ENCODE results near the gene EHF.

EHF gene

GRCh38 chr11:34620820-34621792 lies at the start of gene EHF:
EHF (plus strand) TSS chr11:34621093; CDS start chr11:34642631, 21,538 bp downstream.
- peaks cover 23 to 35% of the 10 kb centered on the region in 2 donors for H3K4me1 ChIP-seq (ENCODE audit: control insufficient read depth in 1 of 2, insufficient read depth in 2 of 2, low read length in 2 of 2)
- peak within 1 kb of the TSS; percentile 56 for H3K27ac ChIP-seq (ENCODE audit: low read depth, low read length)
- H3K9ac ChIP-seq (ENCODE audit: low read depth in 1 of 2, low read length in 2 of 2), result peak within 1 kb of the TSS; percentile 66 to 69
- H3K27me3 ChIP-seq (ENCODE audit: control insufficient read depth in 1 of 2, insufficient read depth in 2 of 2, low read length in 2 of 2), result no peaks in the 10 kb centered on the region
- no peaks in the 10 kb centered on the region for H3K9me3 ChIP-seq (ENCODE audit: control insufficient read depth in 1 of 2, low read length in 2 of 2)
- H3K36me3 ChIP-seq (ENCODE audit: control insufficient read depth in 1 of 2, insufficient read depth in 2 of 2, low read length in 2 of 2), result no peaks in the 10 kb centered on the region
- peak within 1 kb of the TSS; percentile 56 to 66 for H3K4me3 ChIP-seq (ENCODE audit: low read depth in 1 of 2, low read length in 2 of 2)

- Histone ChIP-seq H3K9me3 (ENCODE audit: control insufficient read depth in 1 of 2, low read length in 2 of 2) (no peaks in the 10 kb centered on the region), H3K36me3 (ENCODE audit: control insufficient read depth in 1 of 2, insufficient read depth in 2 of 2, low read length in 2 of 2) (no peaks in the 10 kb centered on the region), H3K27ac (ENCODE audit: low read depth, low read length) (no peak overlapping the region), H3K4me1 (ENCODE audit: control insufficient read depth in 1 of 2, insufficient read depth in 2 of 2, low read length in 2 of 2) (no peaks in the 10 kb centered on the region), H3K27me3 (ENCODE audit: control insufficient read depth in 1 of 2, insufficient read depth in 2 of 2, low read length in 2 of 2) (no peaks in the 10 kb centered on the region), H3K9ac (ENCODE audit: low read depth in 1 of 2, low read length in 2 of 2) (no peak overlapping the region), H3K4me3 (ENCODE audit: low read depth in 1 of 2, low read length in 2 of 2) (no peak overlapping the region)
Observed at GRCh38 chr11:34573537-34573936, 47.4 kb upstream of the EHF start.

- Histone ChIP-seq H3K27me3 (ENCODE audit: control insufficient read depth in 1 of 2, insufficient read depth in 2 of 2, low read length in 2 of 2) (no peaks in the 10 kb centered on the region), H3K4me1 (ENCODE audit: control insufficient read depth in 1 of 2, insufficient read depth in 2 of 2, low read length in 2 of 2) (no peaks in the 10 kb centered on the region), H3K4me3 (ENCODE audit: low read depth in 1 of 2, low read length in 2 of 2) (no peak overlapping the region), H3K36me3 (ENCODE audit: control insufficient read depth in 1 of 2, insufficient read depth in 2 of 2, low read length in 2 of 2) (no peaks in the 10 kb centered on the region), H3K9ac (ENCODE audit: low read depth in 1 of 2, low read length in 2 of 2) (no peak overlapping the region), H3K27ac (ENCODE audit: low read depth, low read length) (no peak overlapping the region), H3K9me3 (ENCODE audit: control insufficient read depth in 1 of 2, low read length in 2 of 2) (no peaks in the 10 kb centered on the region)
Observed at GRCh38 chr11:34575261-34575660, 45.6 kb upstream of the EHF start.

- H3K4me1 ChIP-seq (ENCODE audit: control insufficient read depth in 1 of 2, insufficient read depth in 2 of 2, low read length in 2 of 2), result no peaks in the 10 kb centered on the region
- no peaks in the 10 kb centered on the region for H3K36me3 ChIP-seq (ENCODE audit: control insufficient read depth in 1 of 2, insufficient read depth in 2 of 2, low read length in 2 of 2)
- no peaks in the 10 kb centered on the region for H3K27me3 ChIP-seq (ENCODE audit: control insufficient read depth in 1 of 2, insufficient read depth in 2 of 2, low read length in 2 of 2)
- H3K9me3 ChIP-seq (ENCODE audit: control insufficient read depth in 1 of 2, low read length in 2 of 2), result no peaks in the 10 kb centered on the region
- no peak overlapping the region for H3K4me3 ChIP-seq (ENCODE audit: low read depth in 1 of 2, low read length in 2 of 2)
- no peak overlapping the region for H3K9ac ChIP-seq (ENCODE audit: low read depth in 1 of 2, low read length in 2 of 2)
- H3K27ac ChIP-seq (ENCODE audit: low read depth, low read length), result no peak overlapping the region
Observed at GRCh38 chr11:34575671-34576070, 45.2 kb upstream of the EHF start.

GRCh38 chr11:34576331-34576730 lies 44.6 kb upstream of the EHF start:
- Histone ChIP-seq H3K27ac (ENCODE audit: low read depth, low read length) (no peak overlapping the region), H3K9me3 (ENCODE audit: control insufficient read depth in 1 of 2, low read length in 2 of 2) (no peaks in the 10 kb centered on the region), H3K4me1 (ENCODE audit: control insufficient read depth in 1 of 2, insufficient read depth in 2 of 2, low read length in 2 of 2) (no peaks in the 10 kb centered on the region), H3K4me3 (ENCODE audit: low read depth in 1 of 2, low read length in 2 of 2) (no peak overlapping the region), H3K9ac (ENCODE audit: low read depth in 1 of 2, low read length in 2 of 2) (no peak overlapping the region), H3K27me3 (ENCODE audit: control insufficient read depth in 1 of 2, insufficient read depth in 2 of 2, low read length in 2 of 2) (no peaks in the 10 kb centered on the region), H3K36me3 (ENCODE audit: control insufficient read depth in 1 of 2, insufficient read depth in 2 of 2, low read length in 2 of 2) (no peaks in the 10 kb centered on the region)

GRCh38 chr11:34583818-34584217 lies 37.1 kb upstream of the EHF start:
- Histone ChIP-seq H3K27me3 (ENCODE audit: control insufficient read depth in 1 of 2, insufficient read depth in 2 of 2, low read length in 2 of 2) (no peaks in the 10 kb centered on the region), H3K4me1 (ENCODE audit: control insufficient read depth in 1 of 2, insufficient read depth in 2 of 2, low read length in 2 of 2) (peaks cover 28 to 40% of the 10 kb centered on the region in 2 donors), H3K9ac (ENCODE audit: low read depth in 1 of 2, low read length in 2 of 2) (no peak overlapping the region), H3K27ac (ENCODE audit: low read depth, low read length) (no peak overlapping the region), H3K36me3 (ENCODE audit: control insufficient read depth in 1 of 2, insufficient read depth in 2 of 2, low read length in 2 of 2) (no peaks in the 10 kb centered on the region), H3K4me3 (ENCODE audit: low read depth in 1 of 2, low read length in 2 of 2) (no peak overlapping the region), H3K9me3 (ENCODE audit: control insufficient read depth in 1 of 2, low read length in 2 of 2) (no peaks in the 10 kb centered on the region)

- H3K36me3 ChIP-seq (ENCODE audit: control insufficient read depth in 1 of 2, insufficient read depth in 2 of 2, low read length in 2 of 2), result no peaks in the 10 kb centered on the region
- H3K4me3 ChIP-seq (ENCODE audit: low read depth in 1 of 2, low read length in 2 of 2), result no peak overlapping the region
- no peak overlapping the region for H3K27ac ChIP-seq (ENCODE audit: low read depth, low read length)
- peaks cover 28 to 40% of the 10 kb centered on the region in 2 donors for H3K4me1 ChIP-seq (ENCODE audit: control insufficient read depth in 1 of 2, insufficient read depth in 2 of 2, low read length in 2 of 2)
- H3K9ac ChIP-seq (ENCODE audit: low read depth in 1 of 2, low read length in 2 of 2), result peak overlapping the region in 1 of 2 donors; percentile 34
- H3K27me3 ChIP-seq (ENCODE audit: control insufficient read depth in 1 of 2, insufficient read depth in 2 of 2, low read length in 2 of 2), result no peaks in the 10 kb centered on the region
- no peaks in the 10 kb centered on the region for H3K9me3 ChIP-seq (ENCODE audit: control insufficient read depth in 1 of 2, low read length in 2 of 2)
Observed at GRCh38 chr11:34585304-34585734, 35.6 kb upstream of the EHF start.

- H3K27me3 ChIP-seq (ENCODE audit: control insufficient read depth in 1 of 2, insufficient read depth in 2 of 2, low read length in 2 of 2), result no peaks in the 10 kb centered on the region
- H3K4me1 ChIP-seq (ENCODE audit: control insufficient read depth in 1 of 2, insufficient read depth in 2 of 2, low read length in 2 of 2), result peaks cover 28 to 40% of the 10 kb centered on the region in 2 donors
- peak overlapping the region in 1 of 2 donors; percentile 34 for H3K9ac ChIP-seq (ENCODE audit: low read depth in 1 of 2, low read length in 2 of 2)
- H3K36me3 ChIP-seq (ENCODE audit: control insufficient read depth in 1 of 2, insufficient read depth in 2 of 2, low read length in 2 of 2), result no peaks in the 10 kb centered on the region
- no peaks in the 10 kb centered on the region for H3K9me3 ChIP-seq (ENCODE audit: control insufficient read depth in 1 of 2, low read length in 2 of 2)
- H3K4me3 ChIP-seq (ENCODE audit: low read depth in 1 of 2, low read length in 2 of 2), result no peak overlapping the region
- peak overlapping the region; percentile 10 for H3K27ac ChIP-seq (ENCODE audit: low read depth, low read length)
Observed at GRCh38 chr11:34585735-34586487, 35.0 kb upstream of the EHF start.

- Histone ChIP-seq H3K36me3 (ENCODE audit: control insufficient read depth in 1 of 2, insufficient read depth in 2 of 2, low read length in 2 of 2) (no peaks in the 10 kb centered on the region), H3K9ac (ENCODE audit: low read depth in 1 of 2, low read length in 2 of 2) (no peak overlapping the region), H3K4me1 (ENCODE audit: control insufficient read depth in 1 of 2, insufficient read depth in 2 of 2, low read length in 2 of 2) (peaks cover 28 to 40% of the 10 kb centered on the region in 2 donors), H3K27me3 (ENCODE audit: control insufficient read depth in 1 of 2, insufficient read depth in 2 of 2, low read length in 2 of 2) (no peaks in the 10 kb centered on the region), H3K27ac (ENCODE audit: low read depth, low read length) (no peak overlapping the region), H3K4me3 (ENCODE audit: low read depth in 1 of 2, low read length in 2 of 2) (no peak overlapping the region), H3K9me3 (ENCODE audit: control insufficient read depth in 1 of 2, low read length in 2 of 2) (no peaks in the 10 kb centered on the region)
Observed at GRCh38 chr11:34586488-34587281, 34.2 kb upstream of the EHF start.
